Muscle layer of duodenum (tissue), 2 donors: ENCODE measurements around the gene HSPA1A.
A peak's percentile ranks its signal among the peaks of the same experiment; 100 is the strongest.
"Not testable (repeated sequence)": the region's sequence is repeated elsewhere in the genome, so short reads cannot be mapped to it uniquely, and the experiment has no call there.

Experiments
- H3K27ac ChIP-seq: one replicate; pipeline ENCODE4 v1.7.0; 2013; ENCODE audit warnings: mild to moderate bottlenecking, low read length
- H3K27me3 ChIP-seq: one replicate; pipeline ENCODE4 v1.7.0; 2013; ENCODE audit warnings: low read depth, mild to moderate bottlenecking, control low read depth, low read length
- H3K36me3 ChIP-seq, 2 donors: one replicate each; pipeline ENCODE4 v1.7.0; 2013; ENCODE audit warnings: low read length in 2 of 2, control low read depth in 1 of 2, mild to moderate bottlenecking in 1 of 2; ENCODE audit not compliant: insufficient read depth in 2 of 2, control insufficient read depth in 1 of 2
- H3K4me1 ChIP-seq, 2 donors: one replicate each; pipeline ENCODE4 v1.7.0; 2013; ENCODE audit warnings: low read length in 2 of 2, mild to moderate bottlenecking in 2 of 2, control low read depth in 1 of 2, moderate library complexity in 1 of 2; ENCODE audit not compliant: insufficient read depth in 2 of 2, control insufficient read depth in 1 of 2
- H3K4me3 ChIP-seq, 2 donors: one replicate each; pipeline ENCODE4 v1.7.0; 2013; ENCODE audit warnings: low read length in 2 of 2, low read depth in 1 of 2, mild to moderate bottlenecking in 1 of 2
- H3K9me3 ChIP-seq, 2 donors: one replicate each; pipeline ENCODE4 v1.7.0; 2013; ENCODE audit warnings: low read length in 2 of 2, control low read depth in 1 of 2, mild to moderate bottlenecking in 1 of 2; ENCODE audit not compliant: control insufficient read depth in 1 of 2
- donor health status: healthy.

Gene HSPA1A

DNA sequence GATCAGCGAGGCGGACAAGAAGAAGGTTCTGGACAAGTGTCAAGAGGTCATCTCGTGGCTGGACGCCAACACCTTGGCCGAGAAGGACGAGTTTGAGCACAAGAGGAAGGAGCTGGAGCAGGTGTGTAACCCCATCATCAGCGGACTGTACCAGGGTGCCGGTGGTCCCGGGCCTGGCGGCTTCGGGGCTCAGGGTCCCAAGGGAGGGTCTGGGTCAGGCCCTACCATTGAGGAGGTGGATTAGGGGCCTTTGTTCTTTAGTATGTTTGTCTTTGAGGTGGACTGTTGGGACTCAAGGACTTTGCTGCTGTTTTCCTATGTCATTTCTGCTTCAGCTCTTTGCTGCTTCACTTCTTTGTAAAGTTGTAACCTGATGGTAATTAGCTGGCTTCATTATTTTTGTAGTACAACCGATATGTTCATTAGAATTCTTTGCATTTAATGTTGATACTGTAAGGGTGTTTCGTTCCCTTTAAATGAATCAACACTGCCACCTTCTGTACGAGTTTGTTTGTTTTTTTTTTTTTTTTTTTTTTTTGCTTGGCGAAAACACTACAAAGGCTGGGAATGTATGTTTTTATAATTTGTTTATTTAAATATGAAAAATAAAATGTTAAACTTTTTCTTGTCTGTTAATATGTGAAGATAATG lies 14.4 kb downstream of the HSPA1A start:
- Histone ChIP-seq H3K36me3 (no peaks in the 10 kb centered on the region), H3K9me3 (no peaks in the 10 kb centered on the region), H3K27ac (peak overlapping the region; percentile 88), H3K4me1 (peaks cover 0 to 16% of the 10 kb centered on the region in 2 donors), H3K27me3 (no peaks in the 10 kb centered on the region), H3K4me3 (peak overlapping the region; percentile 83 to 85)

DNA sequence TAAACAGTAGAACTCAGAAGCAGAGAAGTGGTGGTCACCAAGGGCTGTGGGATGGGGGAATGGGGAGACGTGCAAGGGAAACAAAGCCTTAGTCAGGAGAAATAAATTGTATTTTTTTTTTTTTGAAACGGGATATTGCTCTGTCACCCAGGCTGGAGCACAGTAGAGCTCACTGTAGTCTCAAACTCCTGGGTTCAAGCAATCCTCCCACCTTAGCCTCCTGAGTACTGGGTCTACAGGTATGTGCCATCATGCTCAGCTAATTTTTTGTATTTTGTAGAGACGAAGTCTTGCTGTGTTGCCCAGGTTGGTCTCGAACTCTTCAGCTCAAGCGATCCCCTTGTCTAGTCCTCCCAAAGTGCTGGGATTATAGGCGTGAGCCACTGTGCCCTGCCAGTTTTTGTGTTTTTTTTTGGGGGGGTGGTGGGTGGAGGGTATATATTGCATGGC lies 15.6 kb downstream of the HSPA1A start:
- H3K9me3 ChIP-seq, result no peaks in the 10 kb centered on the region
- H3K36me3 ChIP-seq, result no peaks in the 10 kb centered on the region
- no peaks in the 10 kb centered on the region for H3K27me3 ChIP-seq
- peaks cover 0 to 18% of the 10 kb centered on the region in 2 donors for H3K4me1 ChIP-seq
- H3K4me3 ChIP-seq, result peak overlapping the region; percentile 83 to 85
- peak overlapping the region; percentile 88 for H3K27ac ChIP-seq

DNA sequence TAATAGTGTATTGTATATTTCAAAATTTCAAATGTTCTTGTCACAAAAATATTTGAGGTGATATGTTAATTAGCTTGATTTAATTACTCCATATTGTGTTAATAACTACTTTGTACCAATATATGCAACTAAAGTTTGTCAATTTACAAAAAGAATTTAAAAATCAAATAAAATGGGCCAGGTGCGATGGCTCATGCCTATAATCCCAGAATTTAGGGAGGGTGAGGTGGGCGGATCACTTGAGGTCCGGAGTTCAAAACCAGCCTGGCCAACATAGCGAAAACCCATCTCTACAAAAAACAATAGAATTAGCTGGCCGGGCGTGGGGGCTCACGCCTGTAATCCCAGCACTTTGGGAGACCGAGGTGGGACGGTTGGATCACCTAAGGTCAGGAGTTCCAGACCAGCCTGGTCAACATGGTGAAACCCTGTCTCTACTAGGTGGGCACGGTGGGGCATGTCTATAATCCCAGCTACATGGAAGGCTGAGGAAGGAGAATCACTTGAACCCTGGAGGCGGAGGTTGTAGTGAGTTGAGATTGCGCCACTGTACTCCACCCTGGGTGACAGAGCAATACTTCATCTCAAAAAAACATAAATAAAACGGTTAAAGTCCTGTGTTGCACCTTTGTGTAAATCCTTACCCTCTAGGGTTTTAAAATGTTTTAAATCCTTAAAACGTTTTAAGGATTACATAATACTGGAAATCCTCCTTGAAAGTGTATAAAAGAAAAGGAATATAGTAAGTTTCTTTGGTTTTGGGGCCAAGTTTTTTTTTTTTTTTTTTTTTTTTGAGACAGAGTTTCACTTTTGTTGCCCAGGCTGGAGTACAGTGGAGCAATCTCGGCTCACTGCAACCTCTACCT lies 16.2 kb downstream of the HSPA1A start:
- H3K27ac ChIP-seq, result peak overlapping the region; percentile 21
- no peaks in the 10 kb centered on the region for H3K9me3 ChIP-seq
- peaks cover 4 to 24% of the 10 kb centered on the region in 2 donors for H3K4me1 ChIP-seq
- H3K36me3 ChIP-seq, result no peaks in the 10 kb centered on the region
- no peaks in the 10 kb centered on the region for H3K27me3 ChIP-seq
- H3K4me3 ChIP-seq, result peak overlapping the region; percentile 83 to 85

DNA sequence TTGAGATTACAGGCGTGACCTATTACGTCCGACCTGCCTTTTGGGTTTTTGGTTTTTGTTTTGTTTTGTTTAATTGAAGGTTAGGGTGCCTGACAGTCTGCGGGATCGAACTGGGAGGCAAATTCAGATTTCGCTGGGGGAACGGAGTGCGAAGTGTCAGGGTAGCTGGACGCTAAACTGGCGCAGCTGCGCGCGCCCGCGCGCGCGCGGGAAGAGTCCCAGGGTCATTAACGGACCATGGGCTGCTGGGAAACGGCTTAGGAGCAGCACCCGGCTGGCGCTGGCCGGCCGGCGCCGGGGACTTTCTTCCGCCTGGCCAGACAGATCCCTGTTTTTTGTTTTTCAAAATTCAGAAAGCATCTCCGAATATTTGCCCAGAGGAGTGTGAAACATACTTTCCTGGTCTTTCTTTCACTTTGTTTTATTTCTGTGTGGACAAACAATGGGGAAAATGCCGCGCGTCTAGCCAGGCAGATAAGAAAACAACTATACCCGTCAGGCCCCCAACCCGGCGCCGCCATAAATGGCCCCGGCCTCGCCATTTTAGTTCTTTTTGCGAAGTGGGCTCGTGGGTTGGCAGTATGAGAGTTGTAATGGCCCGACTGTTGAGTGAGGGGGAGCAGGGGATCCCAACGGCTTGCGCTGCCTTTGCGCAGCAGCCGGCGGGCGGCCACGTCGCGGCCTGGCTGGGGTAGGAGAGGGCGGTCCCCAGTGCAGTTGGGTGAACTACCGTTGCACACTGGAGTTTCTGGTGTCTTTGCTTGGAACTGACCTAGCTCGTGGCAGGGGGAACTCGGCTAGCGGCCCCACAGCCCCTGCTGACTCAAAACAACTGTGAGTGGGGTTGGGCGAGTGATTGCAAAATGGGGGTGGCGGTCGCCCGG lies 19.3 kb downstream of the HSPA1A start:
- Histone ChIP-seq H3K9me3 (no peaks in the 10 kb centered on the region), H3K27me3 (no peaks in the 10 kb centered on the region), H3K4me3 (peak overlapping the region; percentile 86 to 96), H3K4me1 (peaks cover 13 to 38% of the 10 kb centered on the region in 2 donors), H3K27ac (peak overlapping the region; percentile 95), H3K36me3 (peaks cover 19 to 29% of the 10 kb centered on the region in 2 donors)

DNA sequence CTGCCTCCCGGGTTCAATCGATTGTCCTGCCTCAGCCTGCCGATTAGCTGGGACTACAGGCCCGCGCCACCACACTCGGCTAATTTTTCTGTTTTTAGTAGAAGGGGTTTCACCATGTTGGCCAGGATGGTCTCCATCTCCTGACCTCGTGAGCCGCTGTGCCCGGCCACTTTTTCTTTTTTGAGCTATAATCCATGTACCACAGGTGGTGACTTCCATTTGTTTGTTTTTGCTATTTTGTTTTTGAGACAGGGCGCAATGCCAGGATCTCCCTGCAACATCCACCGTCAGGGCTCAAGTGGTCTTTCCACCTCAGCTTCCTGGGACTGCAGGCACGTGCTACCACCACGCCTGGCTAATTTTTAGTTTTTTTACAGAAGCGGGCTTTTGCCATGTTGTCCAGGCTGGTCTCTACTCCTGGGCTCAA lies 20.7 kb downstream of the HSPA1A start:
- Histone ChIP-seq H3K27me3 (no peaks in the 10 kb centered on the region), H3K27ac (peak overlapping the region; percentile 53), H3K4me1 (peaks cover 13 to 33% of the 10 kb centered on the region in 2 donors), H3K36me3 (peaks cover 33 to 43% of the 10 kb centered on the region in 2 donors), H3K9me3 (no peaks in the 10 kb centered on the region), H3K4me3 (peak overlapping the region; percentile 86 to 96)

DNA sequence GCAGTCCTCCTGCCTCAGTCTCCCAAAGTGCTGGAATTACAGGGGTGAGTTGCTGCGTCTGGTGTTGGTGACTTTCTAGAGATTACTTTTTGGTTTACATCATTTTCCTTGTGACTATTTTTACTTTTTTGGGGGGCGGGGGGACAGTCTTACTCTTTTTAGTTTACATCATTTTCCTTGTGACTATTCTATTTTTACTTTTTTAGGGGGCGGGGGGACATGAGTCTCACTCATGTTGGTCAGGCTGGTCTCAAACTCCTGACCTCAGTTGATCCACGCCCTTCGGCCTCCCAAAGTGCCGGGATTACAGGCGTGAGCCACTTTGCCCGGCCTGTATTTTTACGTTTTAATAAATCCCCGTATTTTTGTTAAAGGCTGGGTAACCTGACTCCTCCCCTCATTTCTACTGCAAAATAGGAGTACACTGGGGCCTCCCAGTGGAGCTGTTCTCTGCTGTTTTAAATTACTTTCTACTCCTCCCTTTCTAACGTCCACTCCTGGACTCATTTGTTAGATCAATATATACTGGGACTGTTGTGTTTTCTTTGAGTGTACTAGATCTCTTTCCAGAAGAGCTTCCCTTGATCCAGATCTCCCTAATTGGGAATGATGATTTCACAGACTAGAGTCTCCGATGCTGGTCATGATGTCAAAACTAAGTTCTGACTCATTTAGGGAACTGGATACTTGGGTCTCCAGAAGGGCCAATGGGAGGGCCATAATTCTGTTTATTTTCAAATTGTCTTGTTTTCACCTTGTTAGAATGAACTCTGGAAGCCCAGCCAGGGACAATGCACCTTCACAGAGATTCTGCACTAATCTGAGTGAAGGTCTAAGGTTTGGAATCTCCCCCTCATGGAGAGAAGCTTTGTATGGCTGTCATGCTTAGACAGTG lies 21.4 kb downstream of the HSPA1A start:
- peak overlapping the region; percentile 86 to 96 for H3K4me3 ChIP-seq
- H3K27ac ChIP-seq, result peak overlapping the region; percentile 53
- H3K27me3 ChIP-seq, result no peaks in the 10 kb centered on the region
- no peaks in the 10 kb centered on the region for H3K9me3 ChIP-seq
- H3K36me3 ChIP-seq, result peaks cover 33 to 43% of the 10 kb centered on the region in 2 donors
- H3K4me1 ChIP-seq, result peaks cover 13 to 26% of the 10 kb centered on the region in 2 donors

- peaks cover 33 to 43% of the 10 kb centered on the region in 2 donors for H3K36me3 ChIP-seq
- H3K27me3 ChIP-seq, result no peaks in the 10 kb centered on the region
- peaks cover 13 to 22% of the 10 kb centered on the region in 2 donors for H3K4me1 ChIP-seq
- peak overlapping the region; percentile 53 for H3K27ac ChIP-seq
- H3K4me3 ChIP-seq, result peak overlapping the region; percentile 86 to 96
- no peaks in the 10 kb centered on the region for H3K9me3 ChIP-seq
Observed at GRCh38 chr6:31837369-31838113, 22.2 kb downstream of the HSPA1A start.

GRCh38 chr6:31838114-31838553 lies 22.8 kb downstream of the HSPA1A start:
- Histone ChIP-seq H3K36me3 (peaks cover 33 to 43% of the 10 kb centered on the region in 2 donors), H3K4me1 (peaks cover 13 to 22% of the 10 kb centered on the region in 2 donors)
- not testable (repeated sequence) for H3K9me3 ChIP-seq, H3K27ac ChIP-seq, H3K4me3 ChIP-seq, H3K27me3 ChIP-seq

DNA sequence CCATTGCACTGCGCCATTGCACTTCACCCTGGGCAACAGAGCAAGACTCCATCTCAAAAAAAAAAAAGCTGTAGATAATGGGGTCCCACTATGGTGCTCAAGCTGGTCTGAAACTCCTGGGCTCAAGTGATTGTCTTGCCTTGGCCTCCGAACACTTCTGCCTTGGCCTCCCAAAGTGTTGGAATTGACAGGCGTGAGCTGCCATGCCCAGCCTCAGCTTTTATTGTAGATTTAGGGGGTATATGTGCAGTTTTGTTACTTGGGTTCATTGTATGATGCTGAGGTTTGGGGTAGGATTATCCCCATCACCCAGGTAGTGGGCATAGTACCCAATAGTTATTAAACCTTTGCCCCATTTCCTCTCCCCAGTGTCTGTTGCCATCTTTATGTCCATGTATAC lies 23.6 kb downstream of the HSPA1A start:
- Histone ChIP-seq H3K4me3 (no peak overlapping the region), H3K9me3 (no peaks in the 10 kb centered on the region), H3K36me3 (peaks cover 33 to 43% of the 10 kb centered on the region in 2 donors), H3K4me1 (peaks cover 13 to 22% of the 10 kb centered on the region in 2 donors), H3K27ac (no peak overlapping the region), H3K27me3 (no peaks in the 10 kb centered on the region)

DNA sequence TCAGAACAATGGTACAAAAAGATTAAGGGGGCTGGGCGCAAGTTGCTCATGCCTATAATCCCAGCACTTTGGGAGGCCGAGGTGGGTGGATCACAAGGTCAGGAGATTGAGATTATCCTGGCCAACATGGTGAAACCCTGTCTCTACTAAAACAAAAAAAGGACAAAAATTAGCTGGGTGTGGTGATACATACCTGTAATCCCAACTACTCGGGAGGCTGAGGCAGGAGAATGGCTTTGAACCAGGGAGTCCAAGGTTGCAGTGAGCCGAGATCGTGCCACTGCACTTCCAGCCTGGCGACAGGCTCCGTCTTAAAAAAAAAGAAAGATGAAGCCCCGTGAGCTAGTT lies 24.4 kb downstream of the HSPA1A start:
- Histone ChIP-seq H3K36me3 (peaks cover 33 to 43% of the 10 kb centered on the region in 2 donors), H3K4me1 (peaks cover 13 to 22% of the 10 kb centered on the region in 2 donors)
- not testable (repeated sequence) for H3K27me3 ChIP-seq, H3K27ac ChIP-seq, H3K4me3 ChIP-seq, H3K9me3 ChIP-seq
